Stimulated activated CD4-positive, alpha-beta T cell treated with anti-CD3 and anti-CD28 coated beads, Interleukin-2, amount 100 ng/mL, for 4 hours (primary cell): ENCODE results near the gene ATP2B2.

ENCODE experiments used
- DNase-seq: peaks from one replicate; pipeline ENCODE4 v3.0.0-alpha.2; 2020; ENCODE audit warnings: low read depth

The ATP2B2 gene

DNA sequence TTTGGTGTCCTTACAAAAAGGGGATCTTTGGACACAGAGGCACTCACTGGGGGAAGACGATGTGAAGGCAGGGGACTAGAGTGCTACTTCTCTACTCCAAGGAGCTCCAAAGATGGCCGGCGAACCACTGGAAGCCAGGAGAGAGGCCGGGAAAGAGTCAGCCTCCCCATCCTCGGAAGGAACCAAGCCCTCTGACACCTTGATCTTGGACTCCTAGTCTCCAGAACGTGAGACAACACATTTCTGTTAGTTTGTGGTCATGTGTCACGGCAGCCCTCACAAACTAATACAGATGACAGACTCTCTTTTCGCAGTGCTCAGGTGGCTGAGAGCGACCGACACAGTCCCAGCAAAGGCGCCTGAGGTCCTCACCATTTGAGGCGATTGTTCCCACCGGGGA, 24.4 kb upstream of the ATP2B2 start:
- DNase-seq: no peak

DNA sequence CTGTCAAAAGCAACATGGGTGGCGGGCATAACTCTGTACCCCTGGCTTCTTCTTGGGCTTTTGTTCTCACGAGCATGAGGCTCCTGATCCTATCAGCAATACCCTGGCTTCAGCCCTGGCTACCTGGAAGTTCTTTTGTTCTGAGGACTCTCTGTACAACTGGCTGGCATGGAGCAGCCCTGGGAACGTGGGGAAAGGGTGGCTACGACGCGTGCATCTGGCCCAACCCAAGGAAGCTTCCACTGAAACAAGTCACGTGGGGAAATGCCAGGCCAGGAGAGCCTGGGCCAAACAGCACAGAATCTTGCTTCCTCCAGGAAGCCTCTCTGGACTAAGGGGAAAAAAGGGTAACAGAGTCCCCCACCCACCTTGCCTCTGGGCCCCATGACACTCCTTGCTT, 22.7 kb upstream of the ATP2B2 start:
- no peak for DNase-seq

DNA sequence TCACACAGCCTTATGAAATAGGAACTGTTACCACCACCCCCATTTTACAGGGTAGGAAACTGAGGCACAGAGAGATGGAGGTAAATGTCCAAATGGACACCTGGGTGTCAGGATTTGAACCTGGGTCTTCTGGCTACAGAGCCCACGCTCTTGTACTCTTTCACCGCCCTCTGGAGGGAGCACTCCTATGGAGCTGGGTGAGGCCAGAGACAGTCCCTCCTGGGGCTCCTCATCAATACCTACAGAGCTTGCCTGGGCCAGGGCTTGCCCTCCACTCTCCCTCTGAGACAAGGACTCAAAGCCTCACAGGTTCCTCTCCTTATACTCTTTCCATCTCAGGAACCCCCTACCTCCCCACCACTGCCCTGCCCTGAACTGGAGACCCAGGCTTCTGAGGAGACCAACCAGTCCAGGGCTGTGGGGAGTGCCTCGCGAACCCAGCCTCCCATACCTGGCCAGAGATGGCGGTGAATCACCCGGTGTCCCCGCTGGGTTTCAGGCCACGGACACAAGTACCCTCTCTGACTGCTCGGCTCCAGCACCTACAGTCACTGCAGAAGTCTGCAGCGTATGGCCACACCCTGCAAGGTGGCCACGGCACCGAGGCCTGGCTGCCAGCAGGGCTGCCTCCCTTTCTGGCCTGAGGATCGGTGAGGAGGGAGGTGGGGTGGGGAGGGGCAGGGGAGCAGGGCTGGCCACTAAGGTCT, 22.1 kb upstream of the ATP2B2 start:
- no peak for DNase-seq

DNA sequence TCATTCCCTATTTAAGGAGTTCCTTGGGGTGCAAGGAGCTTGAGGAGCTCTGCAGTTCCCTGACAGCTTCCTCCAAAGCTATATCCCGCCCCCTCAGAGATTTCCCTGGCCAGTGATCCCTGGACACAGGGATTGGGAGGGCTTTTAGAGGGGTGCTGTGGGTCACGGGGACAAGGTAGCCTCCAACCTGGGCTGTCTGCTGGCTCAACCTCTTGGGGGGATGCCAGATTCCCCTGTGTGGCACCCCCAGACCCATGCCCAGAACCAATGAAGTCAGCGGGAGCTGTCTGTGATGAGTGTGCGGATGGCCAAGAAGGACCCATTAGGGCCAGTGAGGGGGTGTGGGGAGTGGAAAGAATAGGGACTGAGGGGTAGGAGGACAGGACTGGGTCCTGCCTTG, 21.0 kb upstream of the ATP2B2 start:
- no peak for DNase-seq

DNA sequence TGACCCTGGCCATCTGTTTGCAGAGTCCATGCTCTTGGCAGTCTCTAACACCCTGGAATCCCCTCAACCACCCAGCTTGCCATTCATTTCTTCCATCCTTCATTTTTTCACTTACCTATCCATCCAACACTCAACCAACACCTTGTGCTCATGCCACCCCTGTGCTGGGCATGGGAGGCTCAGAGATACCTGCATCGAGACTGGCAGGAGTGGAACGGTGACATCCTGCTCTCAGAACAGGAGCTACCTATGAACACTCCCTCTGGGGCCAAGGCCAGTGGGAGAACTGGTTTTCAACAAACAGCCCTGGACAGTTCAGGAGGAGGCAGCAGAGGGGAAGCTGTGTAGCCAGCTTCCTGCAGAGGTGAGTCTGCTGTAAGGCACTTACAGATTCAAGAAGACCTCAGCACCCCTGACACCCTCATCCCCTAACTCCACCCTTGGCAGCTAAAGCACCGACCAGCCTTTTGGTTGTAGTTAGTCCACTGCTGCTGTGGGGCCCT, 19.5 kb upstream of the ATP2B2 start:
- no peak for DNase-seq

DNA sequence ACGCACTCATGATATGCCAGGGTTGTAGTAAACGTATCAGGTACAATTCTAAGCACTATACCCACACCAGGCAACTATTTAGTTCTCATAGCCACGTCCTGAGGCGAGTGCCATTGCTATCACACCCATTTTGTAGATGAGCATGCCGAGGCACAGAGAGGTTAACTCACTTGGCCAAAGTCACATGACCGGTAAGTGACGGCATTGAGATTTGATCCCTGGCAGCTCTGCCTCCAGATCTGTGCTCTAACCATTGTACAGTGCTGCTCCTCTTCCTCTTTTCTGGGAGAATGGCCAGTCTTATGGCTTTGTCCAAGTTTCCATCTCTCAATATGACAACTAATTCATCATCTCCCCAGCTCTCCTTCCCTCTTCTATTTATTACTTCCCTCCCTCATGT, 18.9 kb upstream of the ATP2B2 start:
- no peak for DNase-seq

DNA sequence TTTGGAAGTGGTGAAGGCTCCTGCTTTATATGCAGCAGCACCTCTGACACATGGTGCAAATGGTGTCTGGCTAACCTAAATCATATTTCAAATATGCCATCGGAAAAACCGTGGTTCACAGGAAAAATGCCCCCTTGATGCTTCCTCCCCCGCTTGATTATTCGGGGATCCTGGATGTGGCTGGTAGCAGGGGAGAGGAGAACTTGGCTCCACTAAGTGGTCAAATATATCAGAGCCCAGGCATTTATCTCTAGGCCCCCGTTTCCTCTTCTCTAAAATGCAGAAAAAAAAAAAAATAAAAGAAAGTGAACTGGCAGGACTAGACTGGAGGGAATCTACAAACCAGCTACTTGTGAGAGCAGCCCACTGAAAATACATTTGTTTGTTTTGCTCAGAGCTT, 18.2 kb upstream of the ATP2B2 start:
- no peak for DNase-seq

DNA sequence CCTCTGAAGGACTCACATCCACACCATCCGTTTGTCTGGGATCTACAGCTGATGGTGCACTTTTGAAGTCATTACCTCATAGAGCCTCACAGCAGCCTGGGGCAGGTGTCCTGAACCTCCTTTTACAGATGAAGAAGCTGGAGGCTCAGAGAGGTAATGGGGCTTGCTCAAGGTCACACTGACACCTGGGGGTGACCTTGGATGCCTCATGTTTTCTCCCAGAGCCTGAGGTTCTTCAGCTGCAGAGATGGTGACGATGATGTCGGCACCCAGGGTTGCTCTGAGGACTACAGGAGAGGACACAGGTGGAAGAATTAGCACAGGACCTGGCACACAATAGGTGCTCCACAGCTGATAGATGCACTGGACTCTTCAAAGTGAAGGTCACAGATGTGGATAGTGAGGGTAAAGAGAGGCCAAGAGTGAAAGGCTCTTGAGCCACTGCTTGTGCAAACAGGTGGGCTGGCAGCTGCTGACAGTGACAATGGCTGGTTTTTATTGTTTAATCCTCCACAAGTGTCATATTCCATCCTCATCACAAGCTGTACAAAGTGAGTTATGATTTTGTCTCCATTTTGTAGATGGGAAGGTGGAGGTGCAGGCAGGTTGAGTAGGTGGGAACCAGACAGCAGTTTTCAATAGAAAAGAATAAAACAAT, 17.4 kb upstream of the ATP2B2 start:
- DNase-seq: no peak

DNA sequence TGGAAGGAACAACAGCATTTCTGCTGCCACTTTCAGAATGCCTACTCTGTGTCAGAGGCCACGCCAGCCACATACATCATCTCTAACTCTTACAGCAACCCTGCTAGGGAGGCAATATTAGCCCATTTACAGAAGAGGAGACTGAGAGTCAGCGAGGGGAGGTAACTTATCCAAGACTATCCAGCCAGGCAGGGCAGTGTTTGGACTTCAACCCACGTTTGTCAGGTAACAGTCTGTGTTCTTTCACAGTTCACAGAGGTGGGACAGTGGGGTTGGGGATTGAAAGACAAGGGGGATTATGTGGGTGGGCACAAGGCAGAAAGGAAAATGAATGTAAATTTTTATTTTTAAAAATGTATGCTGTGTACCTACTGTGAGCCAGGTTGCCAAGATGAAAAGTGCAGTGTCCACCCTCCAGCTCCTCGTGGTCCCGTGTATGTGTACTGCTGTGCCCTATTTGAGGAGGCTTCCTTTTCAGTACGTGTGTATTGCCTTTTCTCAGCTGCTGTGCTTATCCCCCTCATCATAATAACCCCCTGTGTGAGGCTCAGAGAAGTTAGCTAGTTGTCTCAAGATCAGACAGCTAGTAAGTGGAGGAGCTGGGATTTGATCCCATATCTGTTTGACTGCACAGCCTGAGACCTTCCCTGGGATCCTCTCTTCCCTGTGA, 16.5 kb upstream of the ATP2B2 start:
- no peak for DNase-seq

DNA sequence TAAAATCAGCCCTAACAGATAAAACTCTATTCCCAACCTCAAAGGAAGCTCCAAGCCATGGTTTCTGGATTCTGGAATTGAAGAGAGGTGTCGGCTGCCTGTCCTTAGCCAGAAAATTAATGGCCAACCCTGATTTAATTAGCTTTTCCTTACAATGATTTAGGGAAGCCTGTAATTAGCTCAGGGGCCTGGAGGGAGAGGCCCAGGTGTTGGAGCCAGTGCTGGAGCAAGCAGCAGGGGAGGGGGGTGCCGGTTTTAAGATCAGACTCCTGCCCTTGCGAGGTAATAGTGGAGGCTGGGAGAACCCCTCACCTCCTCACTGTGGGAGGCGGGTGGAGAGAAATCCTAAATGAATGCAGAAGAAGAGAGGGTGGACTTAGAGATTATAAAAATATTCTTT, 14.7 kb upstream of the ATP2B2 start:
- DNase-seq: no peak

DNA sequence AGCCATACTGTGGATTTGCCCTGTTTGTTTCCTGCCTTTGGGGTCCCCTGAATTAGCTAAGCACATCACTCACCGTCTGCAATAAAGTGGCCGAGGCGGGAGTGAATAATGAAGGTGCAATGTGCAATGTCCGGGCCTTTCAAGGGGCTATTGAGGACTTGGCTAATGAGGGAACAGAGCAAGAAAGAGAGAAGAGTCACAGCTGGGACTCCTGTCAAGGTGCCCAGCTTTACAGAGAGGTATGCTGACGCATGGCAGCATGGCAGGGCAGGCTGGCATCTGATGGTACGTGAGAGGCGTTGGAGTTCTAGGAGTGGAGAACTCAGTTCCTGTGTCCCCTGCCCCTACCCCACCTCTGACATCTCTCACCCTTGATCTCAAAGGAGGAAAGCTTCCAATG, 13.8 kb upstream of the ATP2B2 start:
- DNase-seq: no peak

DNA sequence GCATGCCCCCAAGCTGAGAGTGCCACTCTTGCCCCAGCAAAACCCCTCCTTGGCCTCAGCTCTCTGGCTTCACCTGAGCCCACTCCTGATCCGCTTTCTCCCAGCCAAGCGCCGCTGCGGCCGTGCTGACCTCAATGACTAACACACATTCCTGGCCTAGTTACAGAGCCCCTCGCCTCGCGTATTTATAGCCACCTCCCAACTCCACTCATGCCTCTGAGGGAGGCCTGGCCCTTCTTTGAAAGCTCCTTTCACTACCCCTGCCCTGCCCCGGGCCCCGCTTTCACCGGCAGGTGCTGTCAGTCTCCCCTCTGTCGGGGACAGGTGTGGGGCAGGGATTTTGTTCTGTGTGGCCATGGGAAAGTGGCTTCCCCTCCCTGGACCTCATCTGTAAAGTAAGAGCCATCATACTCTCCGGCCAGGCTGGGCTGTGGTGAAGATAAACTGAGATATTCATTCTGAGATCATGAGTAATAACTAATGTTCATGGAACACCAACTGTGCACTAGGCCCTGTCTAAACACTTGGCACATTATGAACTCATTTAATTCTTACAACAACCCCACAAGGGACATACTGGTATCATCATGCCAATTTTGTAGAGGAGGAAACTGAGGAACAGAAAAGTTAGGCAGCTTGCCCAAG, 13.2 kb upstream of the ATP2B2 start:
- DNase-seq: no peak

DNA sequence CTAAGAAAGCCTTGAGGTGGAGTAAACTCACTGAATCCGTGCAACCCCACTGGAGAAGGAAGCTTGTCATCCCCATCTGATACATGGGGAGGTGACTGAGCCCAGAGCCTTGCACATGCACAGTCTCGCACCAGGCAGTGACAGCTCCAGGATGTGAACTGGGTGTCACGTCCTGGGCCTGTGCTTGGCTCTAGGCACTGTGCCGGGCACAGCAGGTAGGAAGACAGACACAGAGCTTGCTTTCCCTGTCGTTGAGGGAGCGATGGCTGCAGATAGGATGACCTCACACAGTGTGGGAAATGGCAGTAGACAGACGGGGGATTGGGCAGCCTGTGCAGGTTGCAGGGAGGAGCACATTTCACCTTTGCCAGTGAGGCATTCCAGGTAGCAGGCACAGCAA, 12.2 kb upstream of the ATP2B2 start:
- DNase-seq: no peak

DNA sequence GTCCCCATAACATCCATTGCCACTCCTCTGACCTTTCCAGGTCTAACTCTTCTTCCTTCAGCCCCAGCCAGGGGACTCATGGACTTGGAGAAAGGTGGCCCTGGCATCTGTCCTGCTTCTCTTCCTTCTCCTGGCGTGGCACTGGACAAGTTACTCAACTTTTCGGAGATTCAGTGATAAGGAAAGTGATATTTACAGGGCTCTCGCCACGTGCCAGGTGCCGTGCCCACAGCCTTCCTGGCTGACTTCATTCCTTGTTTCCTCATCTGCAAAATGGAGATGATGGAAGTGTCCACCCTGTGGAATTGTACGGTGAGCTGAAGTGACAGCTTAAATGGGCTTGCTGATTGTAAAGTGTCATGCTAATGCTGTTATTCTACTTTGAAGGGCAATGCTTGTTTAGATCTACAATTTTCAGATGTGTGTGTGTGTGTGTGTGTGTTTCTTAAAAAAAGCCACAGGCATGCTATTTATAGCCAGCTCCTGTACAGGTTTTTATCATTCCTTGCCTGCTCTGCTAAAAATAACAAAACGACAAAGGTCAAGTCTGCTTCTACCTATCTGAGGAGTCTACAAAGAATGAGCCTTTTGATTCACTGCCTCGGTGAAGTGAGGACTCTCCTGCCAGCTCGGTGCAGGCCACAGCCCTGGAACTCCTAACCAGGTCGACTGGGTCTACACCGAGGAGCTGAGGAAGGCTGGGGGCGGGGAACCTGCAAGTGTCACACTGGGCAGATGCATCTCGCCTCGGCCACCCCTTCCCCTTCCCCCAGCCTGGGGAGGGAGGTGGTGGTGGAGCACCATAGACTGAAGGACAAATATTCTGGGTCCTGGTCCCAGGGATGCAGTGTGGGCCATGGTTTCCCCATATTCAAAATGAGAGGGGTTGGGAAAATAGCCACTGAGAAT, 11.4 kb upstream of the ATP2B2 start:
- no peak for DNase-seq

DNA sequence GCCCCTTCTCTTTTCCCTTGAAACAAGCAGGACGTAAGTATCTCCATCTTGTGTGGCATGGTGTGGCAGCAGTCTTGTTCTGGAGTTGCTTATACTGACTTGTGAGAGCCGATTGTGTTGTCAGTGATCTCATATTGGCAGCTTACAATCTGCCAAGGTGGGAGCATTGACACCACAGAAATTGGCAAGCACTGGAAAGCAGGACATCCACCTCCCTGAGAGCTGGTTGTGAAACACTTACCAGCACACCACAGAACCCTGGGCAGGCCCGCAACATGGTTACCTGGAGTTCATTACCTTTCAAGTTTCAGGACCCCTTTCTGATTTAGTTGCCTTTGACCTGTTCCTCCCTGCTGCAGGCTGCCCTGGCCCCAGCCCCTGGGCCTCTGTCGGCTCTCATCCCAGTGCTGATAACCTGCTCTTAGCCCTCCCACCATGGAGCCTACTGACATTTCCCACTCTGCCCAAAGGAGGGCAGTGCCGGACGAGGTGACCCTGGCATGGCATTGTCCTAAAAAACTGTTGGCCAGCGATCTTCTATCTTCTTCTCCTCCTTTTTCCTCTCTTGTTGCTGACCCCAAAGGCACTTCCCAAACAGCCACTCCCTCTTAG, 10.6 kb upstream of the ATP2B2 start:
- DNase-seq: no peak

DNA sequence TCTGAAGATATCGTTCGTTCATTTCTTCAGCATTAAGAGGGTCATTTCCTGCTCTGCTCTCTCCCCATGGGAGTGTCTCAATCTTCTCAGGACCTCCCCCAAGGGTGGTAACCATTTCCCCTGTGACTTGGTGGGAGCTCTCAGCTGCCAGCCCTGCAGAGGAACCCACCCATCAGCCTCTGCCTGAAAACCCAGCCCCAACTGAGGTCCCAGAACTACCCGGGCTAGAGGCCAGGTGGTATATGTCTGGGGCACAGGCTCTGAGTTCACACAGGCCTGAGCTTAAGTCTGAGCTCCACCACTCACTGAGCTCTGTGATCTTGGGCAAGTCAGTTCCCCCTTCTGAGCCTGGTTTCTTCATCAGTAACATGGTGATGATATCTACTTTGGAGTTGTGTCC, 10.0 kb upstream of the ATP2B2 start:
- DNase-seq: no peak

DNA sequence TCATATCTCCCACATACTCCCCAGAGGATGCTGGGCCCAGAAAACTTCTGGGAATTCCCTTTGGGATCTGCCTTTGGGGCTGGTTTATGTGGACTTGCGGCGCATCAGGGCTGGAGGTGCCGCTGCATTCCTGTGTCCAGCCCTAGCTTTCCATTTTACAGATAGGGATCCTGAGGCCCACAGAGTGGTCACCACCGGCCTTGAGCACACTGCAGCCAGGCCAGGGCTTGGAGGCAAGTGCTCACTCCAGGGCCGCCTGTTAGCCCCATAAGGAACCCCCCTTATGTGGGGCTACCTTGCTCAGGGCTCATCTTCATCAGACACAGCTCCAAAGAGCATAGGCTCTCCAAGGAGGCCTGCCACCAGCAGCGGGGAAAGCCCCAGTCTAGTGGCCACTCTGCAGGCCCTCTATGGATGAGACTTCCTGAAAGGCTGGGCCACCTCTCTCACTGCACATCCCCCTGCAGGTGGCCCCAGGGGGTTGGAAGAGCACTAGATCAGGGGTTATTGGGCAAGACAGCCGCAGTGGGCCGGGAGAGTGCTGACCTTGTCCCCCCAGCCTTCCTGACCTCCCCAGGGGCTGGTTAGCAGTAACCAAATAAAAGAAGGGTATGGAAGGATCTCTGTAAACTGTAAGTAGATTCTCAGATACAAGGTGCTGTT, 9.2 kb upstream of the ATP2B2 start:
- no peak for DNase-seq

DNA sequence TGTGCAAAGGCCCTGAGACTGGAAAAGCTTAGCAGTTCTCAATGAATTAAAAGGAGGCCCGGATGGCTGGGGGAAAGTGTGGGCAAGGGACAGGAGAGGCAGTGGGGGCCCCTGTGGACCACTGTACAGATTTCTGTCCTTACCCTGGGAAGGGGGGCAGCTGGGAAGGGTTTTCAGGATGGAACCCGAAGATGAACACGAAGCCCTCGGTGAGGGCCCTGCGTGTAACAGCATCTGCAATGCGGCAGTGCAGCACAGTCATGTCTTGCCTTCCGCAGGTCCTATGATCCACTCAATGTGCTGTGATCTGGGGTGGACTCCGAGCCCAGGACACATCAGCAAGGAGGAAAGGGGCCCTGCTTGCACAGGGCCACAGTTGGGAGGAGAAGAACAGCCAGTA, 7.9 kb upstream of the ATP2B2 start:
- no peak for DNase-seq

DNA sequence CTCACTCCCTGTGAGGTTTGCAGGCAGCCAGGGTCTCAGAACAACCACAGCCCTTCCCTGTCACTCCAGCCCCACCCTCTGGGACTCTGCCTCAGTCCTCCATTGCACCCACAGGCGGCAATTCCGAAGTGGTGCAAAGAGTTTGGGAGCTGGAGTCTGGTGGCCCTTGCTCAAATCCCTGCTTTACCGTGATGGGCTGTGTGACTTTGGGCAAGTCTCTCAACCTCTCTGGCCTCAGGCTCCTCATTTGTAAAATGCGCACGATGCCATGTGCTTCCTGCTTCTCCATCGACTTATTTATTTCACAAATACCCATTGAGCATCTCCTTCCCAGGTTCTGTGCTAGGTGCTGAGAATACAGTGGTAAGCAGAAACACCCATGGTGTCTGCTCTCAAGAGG, 7.3 kb upstream of the ATP2B2 start:
- DNase-seq: no peak

DNA sequence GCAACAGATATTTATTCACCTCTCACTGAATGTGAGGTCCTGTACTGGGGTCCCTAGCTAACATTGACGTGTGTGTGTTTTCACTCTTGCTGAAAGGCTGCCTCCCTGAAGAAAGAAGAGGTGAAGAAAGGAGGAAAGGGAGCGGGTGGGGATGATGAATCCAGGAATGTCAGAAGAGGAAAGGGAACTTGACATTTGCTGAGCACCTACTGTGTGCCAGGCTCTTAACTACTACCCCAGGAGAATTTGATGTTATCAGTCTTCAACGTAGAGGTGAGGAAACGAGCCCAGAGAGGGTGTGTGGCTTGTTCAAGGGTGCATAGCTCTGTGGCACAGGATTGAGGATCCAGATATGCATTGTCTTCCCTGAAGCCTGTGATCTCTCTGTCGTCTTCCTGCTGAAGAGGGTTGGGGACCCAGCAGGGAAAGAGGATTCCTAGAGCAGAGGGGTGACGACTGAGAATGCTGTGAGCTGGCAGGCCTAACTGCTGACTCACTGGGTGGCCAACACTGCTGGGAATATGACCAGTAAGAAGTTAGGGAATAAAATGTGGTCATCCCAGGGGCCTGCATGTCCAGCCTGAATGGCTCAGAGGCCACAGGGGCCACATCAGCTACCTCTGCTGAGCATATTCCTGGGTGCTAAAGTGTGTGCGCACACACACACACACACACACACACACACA, 6.6 kb upstream of the ATP2B2 start:
- no peak for DNase-seq
